ENCODE results near the gene LRRC31.

Gene LRRC31

DNA sequence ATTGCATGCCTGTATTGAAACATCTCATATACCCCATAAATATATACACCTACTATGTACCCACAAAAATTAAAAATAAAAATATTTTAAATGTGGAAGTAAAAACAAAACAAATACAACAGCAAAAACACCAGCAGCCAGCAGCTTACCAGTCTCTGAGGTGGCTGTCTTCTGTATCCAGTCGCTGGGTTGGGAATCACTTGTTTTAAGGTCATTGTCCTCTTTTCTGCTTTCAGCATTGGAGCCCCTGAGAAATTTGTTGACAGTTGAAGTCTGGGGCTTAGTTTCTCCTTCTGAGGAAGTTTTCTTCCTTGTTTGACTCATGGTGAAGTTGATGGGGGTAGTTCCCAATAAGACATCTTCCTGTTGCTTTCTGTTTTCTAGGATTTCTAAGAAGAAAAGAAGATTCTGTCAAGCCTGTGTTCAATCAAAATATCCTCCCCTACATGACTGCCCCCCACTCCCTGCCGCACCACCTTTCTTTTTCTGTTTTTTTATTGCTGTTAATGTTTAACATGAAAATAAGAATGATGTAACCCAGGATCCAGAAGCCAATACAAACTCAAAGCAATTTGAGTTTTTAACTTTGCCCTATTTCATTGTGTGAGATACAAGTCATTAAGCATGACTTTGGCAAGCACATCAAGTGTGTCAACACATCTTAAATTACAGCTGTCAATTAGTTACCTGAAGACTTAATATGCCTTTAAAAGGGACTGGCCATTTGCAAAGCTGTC is at the start of gene LRRC31:
TSS of gene LRRC31 (minus strand) at position 452 of the 737 bp plus-strand sequence. CDS start at position 324, 128 bp downstream.
- no peak for DNase-seq

DNA sequence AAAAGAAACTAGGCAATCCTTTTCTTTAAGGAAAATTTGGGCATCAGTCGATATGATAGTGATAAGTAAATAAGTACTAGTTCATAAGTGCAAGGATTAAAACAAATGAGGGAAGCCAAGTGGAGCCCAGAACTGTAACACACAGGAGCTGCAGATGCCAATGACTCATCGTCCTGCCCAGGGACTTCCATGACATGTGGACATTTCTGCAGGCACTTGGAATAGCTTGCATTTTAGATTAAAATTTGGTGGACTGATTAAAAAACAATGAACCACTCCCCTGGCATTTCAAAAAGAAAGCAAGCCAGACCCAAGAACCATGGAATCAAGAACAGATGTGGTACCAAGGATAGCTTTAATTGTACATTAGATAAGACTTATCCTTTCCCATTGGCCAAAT is 44.6 kb upstream of the LRRC31 start:
- no peak for DNase-seq

DNA sequence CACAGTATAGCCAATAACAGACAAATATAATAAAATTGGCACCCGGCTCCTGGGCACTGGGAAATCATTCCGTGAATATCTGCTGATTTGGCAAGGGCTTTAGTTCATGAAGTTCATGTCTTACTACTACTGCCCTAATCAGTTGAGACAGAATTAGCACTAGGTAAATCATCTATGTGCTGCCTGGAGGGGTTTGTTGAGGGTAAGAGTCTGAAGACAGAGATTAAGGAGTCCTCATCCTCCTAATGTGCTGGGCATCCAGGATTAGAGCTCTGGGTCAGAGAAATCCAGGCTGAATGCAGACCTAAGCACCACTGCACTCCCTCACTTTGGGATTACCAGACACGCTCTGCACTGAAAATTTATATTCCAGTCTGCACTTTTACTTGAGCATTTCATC is 43.6 kb upstream of the LRRC31 start:
- no peak for DNase-seq

DNA sequence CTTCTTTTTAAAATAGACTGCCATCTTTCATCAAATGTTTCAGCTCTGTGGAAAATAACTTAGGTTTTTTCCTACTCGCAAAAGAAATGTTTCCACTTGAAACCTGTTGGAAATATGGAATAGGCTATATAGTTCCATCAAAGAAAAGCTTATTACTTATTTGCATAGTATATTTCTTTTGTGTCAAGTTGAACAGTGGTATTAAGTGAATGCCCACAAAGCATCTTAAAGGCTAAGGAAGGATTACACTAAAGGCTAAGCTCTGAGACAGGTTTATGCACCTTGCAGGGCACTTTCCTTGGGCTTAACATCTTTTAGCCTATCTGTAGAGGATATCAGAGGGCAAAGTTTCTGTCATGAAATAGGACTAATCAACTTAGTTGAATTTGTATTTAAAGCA is 41.5 kb upstream of the LRRC31 start, which contains the start of gene SAMD7:
TSS of gene SAMD7 (plus strand) at position 301 of the 400 bp plus-strand sequence. CDS start 7,927 bp downstream, outside the sequence.
- DNase-seq, result no peak

DNA sequence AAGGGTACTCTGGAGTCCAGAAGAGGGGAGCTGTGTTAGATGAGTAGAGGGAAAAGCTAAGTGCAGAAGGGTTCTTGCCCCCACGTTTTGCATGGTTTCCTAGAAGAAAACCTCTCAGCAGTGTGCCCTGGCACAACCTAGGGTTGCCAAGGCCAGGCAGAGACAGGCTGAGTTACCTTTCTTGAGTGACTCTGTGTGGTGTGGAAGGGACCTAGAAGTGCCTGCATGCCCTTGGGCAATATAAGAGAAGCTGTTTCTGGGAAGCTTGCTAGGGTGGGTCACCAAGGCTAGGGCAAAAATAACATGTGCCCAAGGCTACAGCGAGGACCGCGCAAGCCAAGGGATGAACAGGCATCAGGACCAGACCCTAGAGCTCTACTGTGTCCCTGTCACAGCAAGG is 38.2 kb upstream of the LRRC31 start:
- DNase-seq, result no peak

DNA sequence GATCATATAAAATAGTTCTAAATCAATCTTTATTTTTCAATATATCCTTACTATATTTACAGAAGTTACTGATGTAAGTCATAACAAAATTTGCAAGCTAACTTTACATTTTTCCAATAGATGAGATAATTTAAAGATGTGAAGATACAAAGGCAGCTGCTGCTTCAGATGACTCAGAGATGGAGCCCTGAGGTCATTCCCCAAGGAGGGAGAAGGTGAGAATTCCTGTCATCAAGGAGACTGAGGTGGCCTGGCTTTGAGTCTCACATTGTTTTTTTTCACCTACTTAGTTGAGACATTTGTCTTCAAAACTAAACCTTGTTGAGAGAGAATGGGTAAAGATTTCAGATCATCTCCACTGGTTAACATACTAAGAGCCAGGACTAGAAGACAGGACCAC is 37.7 kb upstream of the LRRC31 start:
- no peak for DNase-seq

DNA sequence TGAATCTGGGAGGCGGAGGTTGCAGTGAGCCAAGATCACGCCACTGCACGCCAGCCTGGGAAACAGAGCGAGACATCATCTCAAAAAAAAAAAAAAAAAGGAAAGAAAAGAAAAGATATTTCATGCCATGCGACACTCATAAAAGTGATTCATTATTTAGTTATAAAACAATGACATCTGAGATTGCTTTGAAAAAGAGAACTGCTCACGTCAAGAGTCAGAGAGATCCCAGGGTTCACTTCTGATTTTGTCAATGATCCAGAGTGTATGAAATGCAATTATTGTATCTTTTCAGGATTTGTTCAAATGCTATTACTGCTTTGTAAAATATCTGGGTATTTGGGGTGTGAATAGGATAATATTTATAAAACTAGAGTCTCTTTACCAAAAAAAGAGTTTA is 35.7 kb upstream of the LRRC31 start:
- DNase-seq, result no peak

DNA sequence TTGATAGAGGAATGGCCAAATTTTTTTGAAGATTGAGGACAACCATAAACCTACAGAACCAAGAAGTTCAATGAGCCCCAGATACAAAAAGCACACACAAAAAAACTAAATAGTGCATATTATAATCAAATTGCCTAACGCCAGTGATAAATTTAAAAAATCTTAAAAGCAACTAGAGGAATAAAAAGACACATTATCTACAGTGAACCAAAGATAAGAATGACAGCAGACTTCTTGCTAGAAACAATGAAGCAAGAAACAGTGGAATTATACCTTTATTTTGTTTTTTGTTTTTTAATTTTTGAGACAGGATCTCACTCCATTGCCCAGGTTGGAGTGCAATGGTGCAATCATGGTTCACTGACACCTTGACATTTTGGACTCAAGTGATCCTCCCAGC is 31.7 kb upstream of the LRRC31 start:
- no peak for DNase-seq

DNA sequence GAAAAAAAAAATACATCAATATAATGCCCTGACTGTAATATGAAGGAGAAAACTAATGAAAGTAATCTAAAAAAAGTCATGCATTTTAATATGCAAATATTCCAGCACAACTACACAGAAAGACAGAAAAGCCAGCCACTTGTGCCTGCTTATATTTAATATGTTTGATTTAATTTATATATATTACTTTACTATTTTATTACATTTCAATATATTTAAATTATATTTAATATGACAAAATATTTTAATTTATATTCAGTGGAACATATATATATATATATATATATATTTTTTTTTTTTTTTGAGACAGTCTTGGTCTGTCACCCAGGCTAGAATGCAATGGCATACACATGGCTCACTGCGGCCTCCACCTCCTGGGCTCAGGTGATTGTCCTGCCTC is 27.5 kb upstream of the LRRC31 start:
- DNase-seq, result no peak

DNA sequence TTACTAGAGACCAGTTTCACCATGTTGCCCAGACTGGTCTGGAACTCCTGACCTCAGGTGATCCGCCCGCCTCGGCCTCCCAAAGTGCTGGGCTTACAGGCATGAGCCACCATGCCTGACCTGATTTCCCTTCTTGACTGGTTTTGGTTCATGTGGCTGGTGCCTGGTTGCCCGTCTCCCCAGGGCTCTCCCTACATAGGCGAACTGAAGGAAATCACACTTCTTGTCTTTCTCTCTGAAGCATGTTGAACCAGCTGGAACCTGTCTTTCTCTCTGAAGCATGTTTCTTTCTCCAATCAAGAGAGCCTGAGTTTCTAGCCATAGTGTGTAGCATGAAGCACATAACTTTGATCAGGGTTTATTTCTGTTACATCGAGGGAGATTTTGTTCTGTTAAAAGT is 25.3 kb upstream of the LRRC31 start:
- DNase-seq, result no peak

DNA sequence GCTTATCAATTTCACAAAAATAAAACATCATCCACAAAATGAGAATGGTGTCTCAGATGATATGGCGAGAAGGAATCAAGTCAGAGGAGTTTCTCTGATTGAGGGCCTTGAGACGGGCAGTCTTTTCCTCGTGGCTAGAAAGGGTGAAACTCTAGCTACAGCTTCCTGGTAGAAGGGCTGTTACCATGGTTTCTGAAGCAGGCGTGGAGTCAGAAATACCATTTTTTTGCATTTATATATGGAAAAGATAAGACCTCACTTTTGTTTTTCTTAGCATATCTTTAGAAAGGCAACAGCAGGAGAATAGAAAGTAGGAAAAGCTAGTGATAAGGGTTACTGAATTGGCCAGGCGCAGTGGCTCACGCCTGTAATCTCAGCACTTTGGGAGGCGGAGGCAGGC is 24.4 kb upstream of the LRRC31 start:
- DNase-seq, result no peak

DNA sequence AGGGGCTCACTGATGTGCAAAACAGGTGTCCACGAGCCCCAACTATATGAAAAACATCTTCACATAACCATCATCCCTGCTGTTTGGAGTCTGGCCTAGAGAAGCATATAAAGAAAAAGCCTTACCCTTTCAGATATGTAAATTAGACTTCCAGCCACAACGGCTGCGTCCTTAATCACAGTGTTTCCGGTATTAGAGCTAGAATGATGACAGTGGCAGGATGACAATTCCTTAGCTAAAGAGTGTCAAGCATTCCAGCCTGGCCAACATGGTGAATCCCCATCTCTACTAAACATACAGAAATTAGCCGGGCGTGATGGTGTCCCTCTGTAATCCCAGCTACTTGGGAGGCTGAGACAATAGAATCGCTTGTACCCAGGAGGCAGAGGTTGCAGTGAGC is 22.2 kb upstream of the LRRC31 start:
- DNase-seq, result no peak

DNA sequence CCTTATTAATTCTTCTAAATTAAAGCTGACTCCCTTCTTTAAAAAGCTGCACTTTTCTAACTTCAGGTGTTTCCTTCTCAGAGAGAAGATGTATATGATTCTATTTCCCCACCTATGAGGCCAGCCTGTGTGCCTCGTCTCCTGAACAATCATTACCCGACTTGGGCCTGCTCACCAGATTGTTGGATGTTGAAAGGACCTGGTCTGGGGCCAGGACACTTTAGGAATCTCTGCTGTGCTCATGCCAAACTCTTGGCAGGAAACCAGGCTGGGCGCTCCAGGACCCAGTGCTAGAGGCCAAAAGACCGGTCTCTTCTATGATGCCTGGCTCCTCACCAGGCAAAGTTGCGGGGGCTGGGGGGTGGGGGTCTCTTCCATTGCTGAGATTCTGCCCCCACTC is 16.9 kb upstream of the LRRC31 start:
- no peak for DNase-seq

DNA sequence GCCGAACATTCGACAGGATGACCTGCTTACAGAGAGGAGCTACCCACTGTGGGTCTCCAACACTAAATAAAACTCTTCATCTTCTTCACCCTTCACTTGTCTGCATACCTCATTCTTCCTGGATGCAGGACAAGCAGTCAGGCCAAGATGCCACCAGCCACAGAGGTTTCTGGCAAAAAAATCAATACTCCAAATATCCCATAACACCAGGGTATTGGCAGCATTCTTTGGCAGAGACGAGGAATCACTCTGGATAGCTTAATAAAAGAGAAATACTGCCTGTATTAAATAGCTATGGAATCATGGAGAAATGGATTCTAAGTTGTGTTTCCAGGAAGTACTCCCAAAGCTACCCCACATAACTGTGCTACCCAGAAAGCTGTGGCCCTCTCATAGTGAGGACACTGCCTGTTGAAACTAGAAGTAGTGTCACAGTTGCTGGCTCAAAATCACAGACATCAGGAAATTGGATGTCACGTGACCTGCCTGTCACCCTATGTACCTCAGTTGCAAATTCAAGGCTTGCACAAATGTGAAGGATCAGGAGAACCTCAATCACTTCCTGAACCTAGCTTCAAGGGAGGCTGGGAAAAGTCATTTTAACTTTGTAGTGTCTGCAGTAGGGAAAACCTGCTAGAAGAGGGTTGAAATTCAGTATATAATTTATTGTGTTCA is 11.0 kb upstream of the LRRC31 start:
- DNase-seq, result no peak

DNA sequence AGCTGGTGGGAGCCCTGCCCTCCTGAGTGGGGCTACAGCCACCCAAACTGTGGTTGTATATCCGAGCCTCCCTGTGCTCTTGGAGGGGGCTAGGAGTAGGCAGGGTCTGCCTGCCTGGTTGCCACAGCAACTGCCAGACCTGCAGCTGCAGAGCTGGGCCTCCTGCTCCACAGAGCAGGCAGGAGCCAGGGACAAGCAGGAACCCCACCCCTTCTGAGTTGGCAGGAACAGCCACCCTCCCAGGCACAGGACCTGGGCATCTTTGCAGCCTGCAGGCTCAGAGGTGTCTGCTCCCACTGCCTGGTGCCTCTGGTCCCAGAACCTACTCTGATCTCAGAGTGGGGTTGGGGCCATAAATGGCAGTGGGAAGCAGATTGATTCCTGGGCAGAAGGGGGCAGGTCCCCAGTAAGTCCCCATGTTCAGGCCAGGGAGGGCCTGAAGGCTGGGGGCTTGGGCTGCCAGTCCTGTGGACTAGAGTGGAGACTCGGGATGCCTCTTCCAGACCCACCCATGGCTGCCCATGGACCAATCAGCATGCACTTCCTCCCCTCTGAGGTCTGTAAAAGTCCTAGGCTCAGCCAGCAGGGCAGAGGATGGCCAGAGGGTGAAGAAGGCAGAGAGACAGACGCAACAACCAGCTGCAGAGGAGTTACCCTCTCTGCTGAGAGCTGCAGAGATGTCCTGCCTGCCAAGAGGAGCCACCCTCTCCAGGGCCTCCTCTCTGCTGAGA is 10.3 kb upstream of the LRRC31 start:
- no peak for DNase-seq

DNA sequence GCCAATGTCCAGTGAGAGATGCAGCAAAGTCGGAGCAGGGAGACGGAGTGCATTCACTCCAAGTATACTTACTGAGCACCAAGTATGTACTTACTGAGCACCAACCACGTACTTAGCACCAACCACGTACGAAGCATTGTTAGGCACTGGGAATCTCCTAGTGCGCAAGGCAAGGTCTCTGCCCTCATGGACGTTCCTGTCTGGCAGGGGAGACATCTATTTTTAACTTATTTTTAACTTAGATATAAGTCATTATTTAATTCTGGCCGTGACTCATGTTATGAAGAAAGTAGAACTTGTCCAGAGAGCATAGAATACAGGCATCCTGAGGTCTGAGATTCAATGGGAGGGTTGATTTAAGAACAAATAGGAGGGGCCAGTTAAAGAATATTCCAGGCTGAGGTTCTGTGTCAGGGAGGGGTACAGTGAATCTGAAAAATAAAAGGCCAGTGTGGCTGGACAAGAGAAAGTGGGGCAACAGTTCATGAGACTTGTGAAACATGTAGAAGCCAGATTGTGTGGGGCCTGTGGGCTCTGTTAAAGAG is 9.3 kb upstream of the LRRC31 start:
- no peak for DNase-seq

DNA sequence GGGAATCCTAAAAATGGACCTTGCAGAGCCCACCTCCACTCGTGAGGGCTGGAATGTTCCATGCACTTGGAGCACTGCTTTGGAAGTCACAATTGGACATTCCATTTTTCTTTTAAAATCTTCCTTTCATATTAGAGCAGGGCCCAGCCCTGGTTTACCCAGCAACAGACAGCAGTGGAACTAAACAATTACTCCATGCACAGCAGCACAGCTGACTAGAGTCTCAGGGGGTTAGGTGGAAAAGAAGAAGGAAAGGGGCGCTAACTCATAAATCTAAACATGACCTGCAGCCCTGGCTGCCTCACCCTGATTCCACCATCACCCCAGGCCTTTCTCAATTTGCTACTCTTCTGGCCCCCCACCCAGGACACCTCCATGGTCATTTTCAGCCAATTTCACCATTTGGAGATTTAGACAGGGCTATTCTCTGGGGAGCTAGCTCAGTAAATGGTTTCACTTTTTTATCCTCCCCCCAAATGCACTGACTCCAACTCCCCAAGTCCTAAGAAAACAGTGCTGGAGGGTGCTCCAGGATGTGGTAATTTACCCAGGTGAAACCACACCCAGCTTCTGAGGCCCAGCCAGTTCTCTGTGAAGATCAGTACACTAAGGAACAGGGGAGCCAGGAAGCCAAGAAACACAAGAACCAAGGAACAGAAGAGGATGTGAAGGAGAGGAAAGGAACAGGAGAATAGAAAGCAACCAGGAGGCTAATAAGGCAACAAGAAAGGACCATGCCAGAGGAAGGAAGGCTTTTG is 1.6 kb upstream of the LRRC31 start:
- no peak for DNase-seq

DNA sequence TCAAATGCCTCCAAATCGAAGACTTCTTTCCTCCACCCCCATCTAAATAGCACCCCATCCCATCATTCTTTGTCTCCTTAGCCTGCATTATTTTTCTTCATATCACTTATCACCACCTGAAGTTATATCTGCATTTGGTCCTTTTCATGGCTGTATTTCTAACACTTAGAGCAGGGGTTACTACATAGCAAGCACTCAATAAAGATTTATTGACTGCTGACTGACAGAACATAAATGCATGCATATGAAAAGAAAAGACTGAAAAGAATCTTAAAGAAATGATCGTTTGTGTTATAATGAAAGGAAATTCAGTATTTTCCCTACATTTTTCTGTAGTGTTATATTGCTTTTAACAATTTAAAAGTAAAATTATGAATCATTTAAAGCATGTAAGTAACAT is 1.4 kb downstream of the LRRC31 start:
- DNase-seq, result no peak

DNA sequence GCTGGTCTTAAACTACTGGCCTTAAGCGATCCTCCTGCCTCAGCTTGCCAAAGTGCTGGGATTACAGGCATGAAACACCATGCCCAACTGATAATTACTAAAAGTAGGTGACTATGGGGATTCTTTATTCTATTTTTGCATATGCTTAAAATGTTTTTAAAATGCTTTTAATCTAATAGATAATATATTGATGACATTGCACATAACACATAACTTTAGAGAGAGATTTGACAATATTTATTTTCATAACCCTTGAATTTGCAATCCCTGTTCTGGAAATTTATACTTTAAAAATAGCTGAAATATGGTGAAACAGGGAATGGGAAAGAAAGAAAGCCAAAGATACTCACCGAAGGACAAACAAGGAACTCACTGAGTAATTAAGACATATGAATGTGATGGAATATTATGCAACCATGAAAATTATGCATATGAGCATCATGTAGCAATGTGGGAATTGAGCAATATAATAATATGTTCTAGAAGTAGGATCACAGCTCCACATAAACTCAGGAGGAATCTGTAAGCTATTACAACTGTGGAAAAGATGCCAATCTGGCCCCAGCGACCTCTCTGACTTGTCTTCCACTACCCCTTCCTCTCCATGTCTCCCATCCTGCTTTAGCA is 2.0 kb downstream of the LRRC31 start:
- no peak for DNase-seq

DNA sequence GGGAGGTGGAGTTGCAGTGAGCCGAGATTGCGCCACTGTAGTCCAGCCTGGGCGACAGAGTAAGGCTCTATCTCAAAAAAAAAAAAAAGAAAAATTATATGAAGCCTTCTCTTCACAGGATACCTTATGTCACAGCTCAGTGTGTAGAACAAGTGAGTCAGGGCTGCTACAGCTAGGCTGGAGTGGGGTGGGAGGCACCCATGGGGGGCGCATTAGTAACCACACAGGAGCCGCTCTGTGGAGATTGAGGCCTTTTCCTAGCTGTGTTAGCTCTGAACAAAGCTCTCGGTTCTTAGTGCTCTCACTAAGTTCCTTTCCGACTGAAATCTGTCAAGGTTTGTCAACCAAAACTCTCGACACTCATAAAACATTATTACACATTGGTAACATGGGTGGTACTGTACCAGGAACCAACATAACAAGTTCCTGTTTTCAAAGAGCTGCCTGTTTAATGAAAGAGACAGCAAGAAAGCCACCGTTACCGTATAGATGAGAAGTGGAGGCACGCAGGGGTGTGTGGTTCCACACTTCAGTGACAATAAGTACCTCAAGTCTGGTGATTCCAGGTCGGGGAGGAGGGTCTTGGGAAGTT is 4.5 kb downstream of the LRRC31 start:
- no peak for DNase-seq

DNA sequence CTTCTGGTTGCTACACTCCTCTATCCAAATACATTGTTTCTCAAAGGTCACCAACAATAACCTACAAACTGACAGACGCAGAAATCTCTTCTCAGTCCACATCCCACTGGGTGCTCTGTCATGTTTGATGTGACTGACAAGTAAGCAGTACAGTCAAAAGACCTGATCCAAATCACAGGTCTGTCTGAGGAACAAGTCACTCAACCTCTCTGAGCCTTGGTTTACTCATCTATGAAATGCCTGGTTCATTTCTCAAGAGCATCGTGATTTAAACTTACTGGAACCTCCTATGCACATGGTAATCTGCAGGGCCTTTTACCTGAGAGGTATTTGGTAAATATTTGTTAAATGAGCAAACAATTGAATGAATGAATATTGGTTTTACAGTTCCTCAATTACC is 5.5 kb downstream of the LRRC31 start:
- no peak for DNase-seq

DNA sequence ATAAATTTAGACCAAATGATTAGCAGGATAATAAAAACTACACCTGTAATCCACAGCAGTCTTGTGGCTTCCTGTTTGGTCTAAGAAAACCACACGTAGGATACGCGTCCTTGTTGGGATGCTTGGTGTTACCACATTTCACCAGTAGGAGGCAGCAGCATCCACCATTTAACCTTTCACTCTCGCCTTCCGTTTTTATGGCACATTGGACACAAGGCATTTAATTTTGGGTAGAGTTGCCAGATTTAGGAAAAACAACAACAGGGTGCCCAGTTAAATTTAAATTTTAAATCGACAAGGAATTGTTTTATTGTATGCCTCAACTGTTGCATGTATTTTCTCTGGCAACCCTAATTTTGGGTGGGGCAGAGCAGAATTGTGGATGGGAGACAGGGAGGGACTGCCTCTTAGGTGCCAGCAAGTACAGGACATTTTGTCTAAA is 6.3 kb downstream of the LRRC31 start:
- peak; percentile 59 for DNase-seq

All from activated naive CD4-positive, alpha-beta T cell treated with Interleukin-2 at 50 U/mL for 16 hours (primary cell).